Neural cell (in vitro differentiated cells): Measurements from ENCODE around the gene ST6GALNAC5.

Experiments used
- CTCF ChIP-seq: fragments of 450-650 bp; IDR thresholded peaks from 2 replicates; pipeline ENCODE4 v1.5.1; 2014; ENCODE audit warnings: antibody characterized with exemption, mild to moderate bottlenecking, moderate library complexity; ENCODE audit not compliant: poor library complexity, severe bottlenecking
- MXI1 ChIP-seq: fragments of 450-650 bp; conservative IDR thresholded peaks from 2 replicates; pipeline ENCODE4 v1.6.1; 2014; ENCODE audit warnings: antibody characterized with exemption, mild to moderate bottlenecking; ENCODE audit not compliant: poor library complexity, severe bottlenecking
- POLR2AphosphoS5 ChIP-seq: IDR thresholded peaks from 2 replicates; pipeline ENCODE4 v1.6.1; 2012

- TF ChIP-seq CTCF = no peak
- TF ChIP-seq POLR2AphosphoS5 = no peak
- TF ChIP-seq MXI1 = no peak
These were observed 41.0 kb upstream of the ST6GALNAC5 start for GRCh38 chr1:76826072-76826845.
